ENCODE results near the gene OR2A2.

Gene OR2A2, protein sequence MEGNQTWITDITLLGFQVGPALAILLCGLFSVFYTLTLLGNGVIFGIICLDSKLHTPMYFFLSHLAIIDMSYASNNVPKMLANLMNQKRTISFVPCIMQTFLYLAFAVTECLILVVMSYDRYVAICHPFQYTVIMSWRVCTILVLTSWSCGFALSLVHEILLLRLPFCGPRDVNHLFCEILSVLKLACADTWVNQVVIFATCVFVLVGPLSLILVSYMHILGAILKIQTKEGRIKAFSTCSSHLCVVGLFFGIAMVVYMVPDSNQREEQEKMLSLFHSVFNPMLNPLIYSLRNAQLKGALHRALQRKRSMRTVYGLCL

DNA sequence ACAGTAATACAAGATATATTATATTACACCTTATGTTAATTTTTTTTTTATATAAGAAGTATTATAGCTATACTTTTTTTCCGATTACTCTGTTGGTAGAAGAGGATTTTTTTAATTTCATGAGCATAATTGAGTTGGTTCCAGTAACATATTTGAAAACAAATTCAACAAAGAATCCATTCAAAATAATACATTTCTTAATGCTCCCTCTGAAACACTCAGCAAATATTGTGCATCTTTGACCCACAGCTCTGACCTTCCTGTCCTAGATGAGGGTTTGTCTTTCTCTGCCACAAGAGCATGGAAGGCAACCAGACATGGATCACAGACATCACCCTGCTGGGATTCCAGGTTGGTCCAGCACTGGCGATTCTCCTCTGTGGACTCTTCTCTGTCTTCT lies at the start of gene OR2A2:
OR2A2 (plus strand) TSS at position 301 of the 400 bp plus-strand sequence; CDS start at position 301, 0 bp downstream.
- Mint-ChIP-seq H3K27ac (no peak within 1 kb of the TSS), H3K4me3 (no peak within 1 kb of the TSS), H3K4me1 (ENCODE audit: low read depth) (no peaks in the 10 kb centered on the region), H3K36me3 (no peaks in the 10 kb centered on the region), H3K9me3 (ENCODE audit: low read depth) (no peaks in the 10 kb centered on the region), H3K27me3 (peaks cover 7% of the 10 kb centered on the region)

DNA sequence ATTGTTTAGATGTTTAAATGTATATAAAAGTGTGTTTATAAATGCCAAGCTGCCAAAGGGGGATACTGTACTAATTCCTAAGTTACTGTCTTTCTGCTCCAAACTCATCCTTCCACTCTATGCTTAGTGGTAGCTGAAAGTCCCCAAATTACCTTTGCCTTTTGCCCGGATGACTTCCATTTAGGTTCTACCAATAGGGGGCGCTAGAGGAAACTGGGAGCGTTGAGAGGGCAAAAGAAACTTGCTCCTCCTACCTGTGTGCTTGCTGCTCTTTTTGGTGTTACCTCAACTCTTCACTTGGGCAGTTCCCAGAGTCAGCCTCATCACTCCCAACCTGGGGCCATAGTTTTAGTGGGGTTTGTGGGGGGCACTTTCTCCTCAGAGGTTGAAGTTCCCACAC lies 45.7 kb upstream of the OR2A2 start:
- Mint-ChIP-seq H3K27ac (no peak overlapping the region), H3K9me3 (ENCODE audit: low read depth) (peaks cover 4% of the 10 kb centered on the region), H3K27me3 (peaks cover 9% of the 10 kb centered on the region), H3K4me3 (no peak overlapping the region), H3K4me1 (ENCODE audit: low read depth) (no peaks in the 10 kb centered on the region), H3K36me3 (peaks cover 2% of the 10 kb centered on the region)

DNA sequence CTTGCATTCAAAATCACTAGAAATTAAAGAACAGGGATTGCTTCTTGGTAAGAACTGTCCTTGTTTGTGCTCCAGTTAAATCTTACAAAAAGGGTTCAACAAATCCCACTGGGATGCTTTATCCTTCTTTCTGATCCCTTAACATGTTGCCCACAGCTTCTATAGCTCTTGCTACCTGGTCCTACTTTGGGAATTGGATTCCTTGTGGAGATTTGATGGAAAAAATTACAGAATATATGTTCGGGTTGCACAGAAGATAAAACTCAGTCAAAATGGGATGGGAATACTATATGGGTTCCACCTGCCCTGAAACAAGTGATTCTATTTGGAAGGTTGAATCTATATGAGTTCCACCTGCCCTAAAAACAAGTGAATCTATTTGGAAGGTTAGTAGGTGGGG lies 39.9 kb upstream of the OR2A2 start, which contains the start of gene OR2A25:
OR2A25 (plus strand) TSS at position 301 of the 400 bp plus-strand sequence. CDS start 4,409 bp downstream, outside the sequence.
- Mint-ChIP-seq H3K36me3 (no peaks in the 10 kb centered on the region), H3K27me3 (peaks cover 7% of the 10 kb centered on the region), H3K4me1 (ENCODE audit: low read depth) (no peaks in the 10 kb centered on the region), H3K4me3 (no peak within 1 kb of the TSS), H3K27ac (no peak within 1 kb of the TSS), H3K9me3 (ENCODE audit: low read depth) (no peaks in the 10 kb centered on the region)

DNA sequence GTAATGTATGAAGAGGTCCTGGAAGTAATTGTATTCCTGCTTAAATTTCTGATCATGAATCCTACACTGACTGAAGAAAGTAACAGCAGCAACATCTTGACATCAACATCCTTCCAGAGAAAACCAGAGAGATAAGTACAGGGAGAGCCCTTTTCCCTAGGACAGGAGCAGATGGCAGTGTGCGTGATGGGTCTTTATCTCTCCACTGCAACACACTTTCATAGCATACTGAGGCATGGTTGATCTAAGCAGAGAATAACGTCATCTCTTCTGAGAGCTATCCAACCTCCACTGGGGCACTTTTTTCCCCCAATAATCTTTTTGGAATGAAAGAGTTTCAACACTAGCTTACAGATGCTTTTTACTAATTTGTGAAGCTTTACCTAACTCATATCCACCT lies 39.4 kb upstream of the OR2A2 start:
- no peak overlapping the region for H3K27ac Mint-ChIP-seq
- H3K9me3 Mint-ChIP-seq (ENCODE audit: low read depth) = no peaks in the 10 kb centered on the region
- no peak overlapping the region for H3K4me3 Mint-ChIP-seq
- no peaks in the 10 kb centered on the region for H3K4me1 Mint-ChIP-seq (ENCODE audit: low read depth)
- no peaks in the 10 kb centered on the region for H3K36me3 Mint-ChIP-seq
- peaks cover 7% of the 10 kb centered on the region for H3K27me3 Mint-ChIP-seq

DNA sequence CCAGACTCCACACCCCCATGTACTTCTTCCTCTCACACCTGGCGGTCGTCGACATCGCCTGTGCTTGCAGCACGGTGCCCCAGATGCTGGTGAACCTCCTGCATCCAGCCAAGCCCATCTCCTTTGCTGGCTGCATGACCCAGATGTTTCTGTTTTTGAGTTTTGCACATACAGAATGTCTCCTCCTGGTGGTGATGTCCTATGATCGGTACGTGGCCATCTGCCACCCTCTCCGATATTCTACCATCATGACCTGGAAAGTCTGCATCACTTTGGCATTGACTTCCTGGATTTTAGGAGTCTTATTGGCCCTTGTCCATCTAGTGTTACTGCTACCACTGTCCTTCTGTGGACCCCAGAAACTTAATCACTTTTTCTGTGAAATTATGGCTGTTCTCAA lies 35.0 kb upstream of the OR2A2 start:
- H3K27ac Mint-ChIP-seq = no peak overlapping the region
- no peaks in the 10 kb centered on the region for H3K9me3 Mint-ChIP-seq (ENCODE audit: low read depth)
- peaks cover 2% of the 10 kb centered on the region for H3K27me3 Mint-ChIP-seq
- no peak overlapping the region for H3K4me3 Mint-ChIP-seq
- no peaks in the 10 kb centered on the region for H3K36me3 Mint-ChIP-seq
- H3K4me1 Mint-ChIP-seq (ENCODE audit: low read depth) = no peaks in the 10 kb centered on the region

DNA sequence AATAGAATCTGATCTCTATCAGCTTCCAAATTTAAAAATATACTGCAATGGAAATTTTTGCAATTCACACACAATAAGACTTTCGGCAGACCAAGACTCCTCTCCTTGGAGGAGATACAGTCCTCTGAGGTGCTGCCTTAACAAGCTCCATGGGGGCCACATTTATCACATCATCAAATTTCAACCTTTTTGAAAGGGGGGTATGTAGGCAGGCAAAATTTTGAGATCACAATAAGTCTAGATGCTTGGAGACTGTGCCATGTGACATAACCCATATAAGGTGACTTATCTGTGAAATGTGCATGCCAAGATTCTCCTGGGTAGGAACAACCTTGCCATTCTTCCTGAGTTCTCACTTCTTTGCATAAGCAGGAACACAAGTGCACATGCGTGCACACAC lies 23.4 kb upstream of the OR2A2 start, which contains the start of gene OR2A12:
OR2A12 (plus strand) TSS at position 301 of the 400 bp plus-strand sequence. CDS start 8,830 bp downstream, outside the sequence.
- peaks cover 5% of the 10 kb centered on the region for H3K27me3 Mint-ChIP-seq
- no peak within 1 kb of the TSS for H3K27ac Mint-ChIP-seq
- peaks cover 6% of the 10 kb centered on the region for H3K9me3 Mint-ChIP-seq (ENCODE audit: low read depth)
- H3K4me3 Mint-ChIP-seq = no peak within 1 kb of the TSS
- H3K36me3 Mint-ChIP-seq = peaks cover 3% of the 10 kb centered on the region
- H3K4me1 Mint-ChIP-seq (ENCODE audit: low read depth) = no peaks in the 10 kb centered on the region

DNA sequence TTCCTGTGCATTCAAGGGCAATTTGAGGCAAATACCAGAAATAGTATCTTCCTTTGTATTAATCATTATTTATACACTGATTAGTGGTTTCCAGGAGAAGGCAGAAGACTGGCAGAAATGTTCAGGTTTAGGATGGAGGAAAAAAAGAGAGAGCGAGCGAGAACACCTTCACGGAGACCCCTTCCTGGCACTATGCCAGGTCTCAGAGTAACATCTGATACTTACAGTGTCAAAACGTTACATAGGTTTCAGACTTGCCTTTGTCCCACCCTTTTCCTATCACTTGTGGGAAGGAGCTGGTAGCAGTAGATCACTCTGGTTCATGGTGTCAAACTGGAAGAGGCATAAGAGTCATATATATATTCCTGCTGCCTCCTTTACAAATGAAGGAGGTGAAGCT lies 22.7 kb upstream of the OR2A2 start:
- H3K27ac Mint-ChIP-seq = no peak overlapping the region
- H3K4me3 Mint-ChIP-seq = no peak overlapping the region
- peaks cover 3% of the 10 kb centered on the region for H3K36me3 Mint-ChIP-seq
- H3K27me3 Mint-ChIP-seq = peaks cover 5% of the 10 kb centered on the region
- no peaks in the 10 kb centered on the region for H3K4me1 Mint-ChIP-seq (ENCODE audit: low read depth)
- H3K9me3 Mint-ChIP-seq (ENCODE audit: low read depth) = peaks cover 6% of the 10 kb centered on the region

DNA sequence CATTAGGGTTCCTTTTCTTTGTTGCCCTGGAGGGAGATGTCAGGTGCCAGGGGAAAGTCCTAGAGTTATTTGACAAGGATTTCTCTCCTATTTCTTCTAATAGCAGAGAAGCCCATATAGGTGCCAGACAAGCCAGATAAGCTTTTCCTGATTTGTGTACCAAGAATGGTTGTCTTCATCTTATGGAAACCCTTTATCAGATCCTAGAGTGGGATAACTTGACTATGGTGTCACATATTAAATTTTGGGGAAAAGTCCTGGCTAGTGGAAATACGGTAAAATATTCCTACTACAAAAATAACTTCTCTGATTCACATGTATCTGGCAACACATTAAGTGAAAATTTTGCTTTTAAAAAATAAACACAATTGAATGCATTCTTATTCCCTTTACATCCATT lies 22.2 kb upstream of the OR2A2 start:
- Mint-ChIP-seq H3K4me3 (no peak overlapping the region), H3K4me1 (ENCODE audit: low read depth) (no peaks in the 10 kb centered on the region), H3K9me3 (ENCODE audit: low read depth) (peaks cover 6% of the 10 kb centered on the region), H3K27ac (no peak overlapping the region), H3K27me3 (peaks cover 5% of the 10 kb centered on the region), H3K36me3 (peaks cover 3% of the 10 kb centered on the region)

DNA sequence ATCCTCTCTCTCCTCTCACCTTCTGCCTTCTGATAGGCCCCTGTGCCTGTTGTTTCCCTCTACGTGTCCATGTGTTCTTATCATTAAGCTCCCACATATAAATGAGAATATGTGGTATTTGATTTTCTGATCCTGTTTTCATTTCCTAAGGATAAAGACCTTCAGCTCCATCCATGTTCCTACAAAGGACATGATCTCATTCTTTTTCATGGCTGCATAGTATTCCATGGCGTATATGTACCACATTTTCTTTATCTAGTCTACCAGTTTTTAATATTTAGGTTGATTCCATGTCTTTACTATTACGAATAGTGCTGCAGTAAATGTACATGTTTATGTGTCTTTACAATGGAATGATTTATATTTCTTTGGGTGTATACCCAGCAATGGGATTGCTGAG lies 18.7 kb upstream of the OR2A2 start:
- H3K36me3 Mint-ChIP-seq = peaks cover 3% of the 10 kb centered on the region
- no peaks in the 10 kb centered on the region for H3K4me1 Mint-ChIP-seq (ENCODE audit: low read depth)
- peaks cover 6% of the 10 kb centered on the region for H3K27me3 Mint-ChIP-seq
- H3K27ac Mint-ChIP-seq = no peak overlapping the region
- peaks cover 6% of the 10 kb centered on the region for H3K9me3 Mint-ChIP-seq (ENCODE audit: low read depth)
- H3K4me3 Mint-ChIP-seq = no peak overlapping the region

DNA sequence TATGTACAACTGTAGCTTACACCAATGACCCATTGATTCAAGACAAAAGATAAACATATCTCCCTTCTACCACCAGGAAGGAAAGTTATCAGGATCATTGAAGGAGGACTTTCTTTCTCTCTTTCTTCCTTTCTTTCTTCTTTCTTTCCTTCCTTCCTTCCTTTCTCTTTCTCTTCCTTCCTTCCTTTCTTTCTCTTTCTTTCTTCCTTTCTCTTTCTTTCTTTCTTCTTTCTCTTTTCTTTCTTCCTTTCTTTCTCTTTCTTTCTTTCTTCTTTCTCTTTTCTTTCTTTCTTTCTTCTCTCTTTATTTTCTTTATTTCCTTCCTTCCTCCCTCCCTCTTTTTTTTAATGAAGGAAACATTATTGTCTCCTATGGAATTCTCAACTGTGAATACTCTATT lies 10.6 kb upstream of the OR2A2 start:
- Mint-ChIP-seq H3K4me1 (ENCODE audit: low read depth) (peaks cover 20% of the 10 kb centered on the region), H3K27me3 (peaks cover 3% of the 10 kb centered on the region), H3K9me3 (ENCODE audit: low read depth) (no peaks in the 10 kb centered on the region), H3K27ac (no peak overlapping the region), H3K4me3 (no peak overlapping the region), H3K36me3 (no peaks in the 10 kb centered on the region)

DNA sequence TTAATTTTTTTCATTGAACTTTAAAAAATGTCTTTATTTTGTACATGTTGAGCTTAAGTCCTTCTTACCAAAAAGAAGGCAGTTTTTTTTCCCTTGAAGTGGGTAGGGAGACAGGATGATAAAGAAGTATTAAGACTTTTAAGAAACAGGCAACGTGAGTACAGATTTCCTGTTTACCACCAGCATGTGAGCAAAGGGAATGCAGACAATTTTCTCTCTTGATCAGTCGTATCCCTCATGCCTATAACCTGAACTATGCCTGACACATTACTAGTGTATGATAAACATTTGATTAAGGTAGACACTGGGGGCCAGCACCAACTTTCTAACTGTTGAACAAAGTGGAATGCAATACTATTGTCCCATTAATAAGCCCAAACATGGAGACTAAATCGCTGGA lies 8.8 kb upstream of the OR2A2 start:
- no peak overlapping the region for H3K4me3 Mint-ChIP-seq
- H3K27me3 Mint-ChIP-seq = peaks cover 3% of the 10 kb centered on the region
- H3K4me1 Mint-ChIP-seq (ENCODE audit: low read depth) = peaks cover 20% of the 10 kb centered on the region
- H3K27ac Mint-ChIP-seq = no peak overlapping the region
- H3K9me3 Mint-ChIP-seq (ENCODE audit: low read depth) = no peaks in the 10 kb centered on the region
- H3K36me3 Mint-ChIP-seq = no peaks in the 10 kb centered on the region

DNA sequence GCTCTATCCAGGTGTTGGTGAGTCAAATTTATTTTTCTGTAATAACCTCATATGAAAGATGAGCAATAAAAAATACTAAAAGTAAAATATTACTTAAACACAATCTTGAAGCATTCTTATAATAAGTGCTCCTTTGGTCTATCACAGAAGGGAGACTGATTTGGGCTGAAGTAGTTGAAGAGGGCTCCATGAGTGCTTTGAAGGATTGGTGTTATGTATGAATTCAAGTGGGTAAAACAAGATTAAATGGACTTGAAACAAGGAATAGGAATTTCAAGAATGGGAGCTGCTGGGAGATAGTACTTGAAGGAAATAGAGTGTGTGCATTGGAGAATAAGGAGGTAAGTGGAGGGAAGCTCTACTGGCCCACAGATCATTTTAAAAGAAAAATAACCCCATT lies 7.3 kb upstream of the OR2A2 start:
- Mint-ChIP-seq H3K27me3 (peaks cover 2% of the 10 kb centered on the region), H3K27ac (no peak overlapping the region), H3K4me3 (no peak overlapping the region), H3K4me1 (ENCODE audit: low read depth) (peaks cover 20% of the 10 kb centered on the region), H3K9me3 (ENCODE audit: low read depth) (no peaks in the 10 kb centered on the region), H3K36me3 (no peaks in the 10 kb centered on the region)

DNA sequence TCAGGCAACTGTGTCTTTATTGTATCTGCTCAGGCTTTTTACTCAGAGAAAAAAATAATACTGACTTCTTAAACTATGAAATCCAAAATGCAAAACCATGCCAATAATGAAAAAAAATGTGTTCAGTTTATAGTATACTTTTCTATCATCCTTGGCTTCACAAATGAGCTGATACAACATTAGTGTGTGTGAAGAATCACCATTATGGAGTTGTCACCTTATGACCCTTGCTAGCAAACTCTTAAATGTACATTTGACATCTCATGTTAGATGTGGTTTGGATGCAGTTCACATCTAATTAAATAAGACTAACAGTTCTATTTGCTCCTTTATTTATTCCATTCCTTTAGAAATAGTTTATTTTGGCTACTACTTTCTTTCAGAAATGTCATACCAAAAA lies 4.2 kb upstream of the OR2A2 start:
- H3K36me3 Mint-ChIP-seq = no peaks in the 10 kb centered on the region

DNA sequence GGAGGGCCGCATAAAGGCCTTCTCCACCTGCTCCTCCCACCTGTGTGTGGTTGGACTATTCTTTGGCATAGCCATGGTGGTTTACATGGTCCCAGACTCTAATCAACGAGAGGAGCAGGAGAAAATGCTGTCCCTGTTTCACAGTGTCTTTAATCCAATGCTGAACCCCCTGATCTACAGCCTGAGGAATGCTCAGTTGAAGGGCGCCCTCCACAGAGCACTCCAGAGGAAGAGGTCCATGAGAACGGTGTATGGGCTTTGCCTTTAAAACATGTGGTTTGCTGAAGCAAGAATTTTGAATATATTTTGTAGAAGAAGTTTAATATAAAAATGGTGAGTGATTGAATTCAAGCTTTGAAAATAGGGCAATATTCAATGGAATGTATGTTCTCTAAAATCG lies 889 bp downstream of the OR2A2 start:
- Mint-ChIP-seq H3K27ac (no peak overlapping the region), H3K36me3 (no peaks in the 10 kb centered on the region), H3K27me3 (peaks cover 7% of the 10 kb centered on the region), H3K9me3 (ENCODE audit: low read depth) (no peaks in the 10 kb centered on the region), H3K4me3 (no peak overlapping the region), H3K4me1 (ENCODE audit: low read depth) (no peaks in the 10 kb centered on the region)

More for the DNA sequence above, 4.2 kb upstream of the OR2A2 start:
- Mint-ChIP-seq H3K27ac (no peak overlapping the region), H3K27me3 (peaks cover 2% of the 10 kb centered on the region), H3K4me1 (ENCODE audit: low read depth) (peaks cover 15% of the 10 kb centered on the region), H3K9me3 (ENCODE audit: low read depth) (no peaks in the 10 kb centered on the region), H3K4me3 (no peak overlapping the region)

DNA sequence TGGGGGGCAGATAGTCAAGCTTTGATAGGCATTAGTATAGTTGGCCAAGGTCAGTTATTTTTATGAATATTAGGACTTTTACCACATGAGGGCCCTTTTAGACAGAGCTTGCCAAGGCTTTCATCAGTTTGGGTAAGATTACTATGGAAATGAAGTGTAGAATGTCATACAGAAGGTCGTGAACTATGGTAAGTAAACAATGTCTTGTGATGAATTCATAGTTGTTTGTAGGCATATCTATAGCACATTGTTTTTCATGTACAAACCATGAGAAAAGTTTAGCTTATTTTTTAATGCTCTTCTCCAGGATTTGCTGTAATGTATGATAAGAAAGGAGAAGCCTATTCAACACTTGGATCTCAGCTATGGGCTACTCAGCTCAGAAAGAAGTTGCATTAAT lies 4.3 kb downstream of the OR2A2 start:
- Mint-ChIP-seq H3K36me3 (no peaks in the 10 kb centered on the region), H3K4me1 (ENCODE audit: low read depth) (no peaks in the 10 kb centered on the region), H3K27ac (no peak overlapping the region), H3K4me3 (no peak overlapping the region), H3K9me3 (ENCODE audit: low read depth) (no peaks in the 10 kb centered on the region), H3K27me3 (peaks cover 9% of the 10 kb centered on the region)

DNA sequence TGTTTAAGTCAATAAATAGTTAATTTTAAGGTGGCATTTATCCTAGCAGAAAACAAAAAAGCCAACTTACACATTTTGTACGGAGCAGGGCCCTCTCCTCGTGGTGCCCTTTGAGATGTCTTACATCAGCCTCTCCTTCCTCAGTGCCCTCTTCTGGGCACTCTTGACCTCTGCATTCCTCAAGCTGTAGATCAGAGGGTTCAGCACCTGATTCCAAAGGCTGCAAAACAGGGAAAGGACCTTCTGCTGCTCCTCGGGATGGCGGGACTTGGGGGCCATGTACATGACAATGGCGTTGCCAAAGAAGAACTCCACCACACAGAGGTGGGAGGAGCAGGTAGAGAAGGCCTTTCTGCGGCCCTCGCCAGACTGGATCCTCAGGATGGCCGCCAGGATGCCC lies 9.0 kb downstream of the OR2A2 start:
- H3K4me1 Mint-ChIP-seq (ENCODE audit: low read depth) = no peaks in the 10 kb centered on the region
- H3K4me3 Mint-ChIP-seq = no peak overlapping the region
- H3K27me3 Mint-ChIP-seq = peaks cover 1% of the 10 kb centered on the region
- no peaks in the 10 kb centered on the region for H3K36me3 Mint-ChIP-seq
- no peaks in the 10 kb centered on the region for H3K9me3 Mint-ChIP-seq (ENCODE audit: low read depth)
- no peak overlapping the region for H3K27ac Mint-ChIP-seq

Data from activated naive CD8-positive, alpha-beta T cell (primary cell).